NCI-H345 (cell line): Measurements from ENCODE around the gene PPP2R2B.
"Not testable (repeated sequence)": the region's sequence is repeated elsewhere in the genome, so short reads cannot be mapped to it uniquely, and the experiment has no call there.

Experiments
- DNase-seq: peaks from one replicate; lab custom pipeline; 2025; lab: John Stamatoyannopoulos, UW

PPP2R2B gene

DNA sequence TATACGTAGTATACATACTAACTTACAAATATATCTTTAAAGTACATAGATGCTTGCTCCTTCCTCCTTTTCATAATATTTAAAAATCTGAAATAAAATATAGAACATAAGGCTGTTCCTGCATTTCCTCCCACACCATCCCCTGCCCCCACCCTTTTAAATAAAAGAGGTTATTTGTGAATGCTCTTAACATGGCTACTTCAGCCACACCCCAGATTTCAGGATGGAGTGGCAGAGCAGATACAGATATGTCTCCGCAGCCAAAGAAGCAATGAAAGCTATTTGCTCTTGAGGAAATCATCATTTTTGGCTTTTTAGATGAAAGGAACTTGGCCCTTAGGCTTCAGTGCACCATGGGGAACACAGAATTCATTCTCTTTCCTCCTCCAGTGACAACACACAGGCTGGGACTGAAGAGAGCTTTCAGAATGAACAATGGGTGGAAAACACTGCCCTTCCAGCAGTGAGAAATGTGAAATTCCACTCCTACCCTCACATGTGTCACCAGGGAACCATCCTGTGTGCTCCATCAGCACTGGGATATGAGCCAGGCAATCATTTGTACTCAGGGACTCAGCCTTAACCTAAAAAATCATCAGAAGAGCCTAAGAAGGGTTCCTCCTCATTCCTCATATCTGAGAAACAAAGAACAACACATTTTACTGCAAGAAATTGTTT lies 134.3 kb downstream of the PPP2R2B start:
- DNase-seq = no peak

- DNase-seq = no peak
Observed at GRCh38 chr5:146734936-146735577, 143.5 kb downstream of the PPP2R2B start.

DNA sequence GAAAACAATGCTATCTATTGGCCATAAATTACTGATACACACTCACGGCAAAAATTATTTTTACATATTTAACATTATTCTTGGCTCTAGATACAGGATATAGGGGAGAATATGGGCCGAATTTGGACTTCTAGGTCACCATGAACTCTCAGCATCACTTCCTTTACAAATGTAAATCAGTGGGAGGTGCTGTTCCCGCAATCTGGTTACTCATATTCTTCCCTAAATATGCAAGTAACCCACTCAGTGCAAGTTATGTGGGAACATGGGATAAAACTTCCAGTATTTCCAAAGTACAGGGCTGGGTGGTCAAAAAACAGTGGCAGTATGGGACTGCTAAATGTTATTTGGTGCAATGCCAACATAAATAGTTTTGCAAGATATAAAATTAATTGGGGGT lies 145.6 kb downstream of the PPP2R2B start:
- DNase-seq = no peak

- no peak for DNase-seq
Observed at GRCh38 chr5:146731909-146732659, 146.5 kb downstream of the PPP2R2B start.

GRCh38 chr5:146728746-146729145 lies 149.8 kb downstream of the PPP2R2B start:
- DNase-seq = not testable (repeated sequence)

DNA sequence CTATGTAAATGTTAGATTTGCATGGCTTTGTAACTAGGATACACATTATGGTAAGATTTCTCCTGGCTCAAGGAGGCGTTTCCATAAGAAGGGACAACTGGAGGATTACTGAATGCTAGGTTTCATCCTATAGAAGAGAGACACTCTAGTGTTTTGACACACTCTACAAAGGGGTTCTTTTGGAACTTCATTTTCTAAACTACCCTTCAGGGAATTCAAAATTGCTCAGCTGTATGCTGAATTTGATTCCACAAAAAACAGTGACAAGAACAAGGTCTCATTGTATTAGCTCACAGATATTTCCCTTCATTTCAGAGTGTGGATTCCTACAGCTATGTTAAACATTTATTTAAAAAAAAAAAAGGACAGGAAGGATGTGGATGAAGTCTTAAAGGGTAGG lies 151.7 kb downstream of the PPP2R2B start:
- no peak for DNase-seq

DNA sequence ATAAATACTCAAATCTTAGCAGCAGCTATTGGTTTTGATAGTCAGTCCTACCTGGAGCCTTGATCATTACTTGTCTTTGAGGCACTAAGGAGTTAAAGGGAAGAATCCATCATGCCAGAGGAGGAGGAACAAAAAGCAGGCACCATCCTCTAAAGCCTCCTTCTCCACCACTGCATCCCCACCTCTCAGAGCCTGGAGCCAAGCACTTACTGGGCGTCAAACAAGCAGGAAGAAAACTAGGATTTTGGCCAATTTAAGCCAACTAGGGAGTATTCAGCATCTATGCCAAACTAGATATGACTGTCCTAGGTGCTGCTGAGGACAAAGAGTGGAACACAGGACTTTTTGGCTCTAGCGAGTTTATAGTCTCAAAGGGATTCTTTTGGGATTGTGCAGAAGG lies 152.5 kb downstream of the PPP2R2B start:
- DNase-seq = no peak

GRCh38 chr5:146725025-146725424 lies 153.5 kb downstream of the PPP2R2B start:
- DNase-seq = no peak

DNA sequence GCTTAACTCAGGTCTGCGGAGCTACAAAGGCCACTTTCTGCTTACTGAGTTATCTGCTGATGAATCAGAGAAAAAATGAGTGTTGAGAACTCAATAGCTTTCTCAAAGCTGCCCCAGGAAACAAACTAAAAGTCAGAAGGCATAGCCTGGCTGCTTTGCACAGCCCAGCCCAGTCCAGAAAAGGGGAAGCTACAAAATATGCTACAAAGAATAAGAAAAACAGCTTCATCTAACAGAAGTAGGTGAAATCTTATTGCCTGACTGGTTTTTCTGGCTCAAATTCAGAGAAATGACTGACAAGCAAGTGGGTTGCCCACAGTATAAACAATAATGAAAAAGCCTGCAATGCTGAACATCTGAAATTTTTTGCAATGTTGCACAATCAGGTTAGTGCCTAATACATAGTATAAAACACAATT lies 156.2 kb downstream of the PPP2R2B start:
- DNase-seq = no peak

DNA sequence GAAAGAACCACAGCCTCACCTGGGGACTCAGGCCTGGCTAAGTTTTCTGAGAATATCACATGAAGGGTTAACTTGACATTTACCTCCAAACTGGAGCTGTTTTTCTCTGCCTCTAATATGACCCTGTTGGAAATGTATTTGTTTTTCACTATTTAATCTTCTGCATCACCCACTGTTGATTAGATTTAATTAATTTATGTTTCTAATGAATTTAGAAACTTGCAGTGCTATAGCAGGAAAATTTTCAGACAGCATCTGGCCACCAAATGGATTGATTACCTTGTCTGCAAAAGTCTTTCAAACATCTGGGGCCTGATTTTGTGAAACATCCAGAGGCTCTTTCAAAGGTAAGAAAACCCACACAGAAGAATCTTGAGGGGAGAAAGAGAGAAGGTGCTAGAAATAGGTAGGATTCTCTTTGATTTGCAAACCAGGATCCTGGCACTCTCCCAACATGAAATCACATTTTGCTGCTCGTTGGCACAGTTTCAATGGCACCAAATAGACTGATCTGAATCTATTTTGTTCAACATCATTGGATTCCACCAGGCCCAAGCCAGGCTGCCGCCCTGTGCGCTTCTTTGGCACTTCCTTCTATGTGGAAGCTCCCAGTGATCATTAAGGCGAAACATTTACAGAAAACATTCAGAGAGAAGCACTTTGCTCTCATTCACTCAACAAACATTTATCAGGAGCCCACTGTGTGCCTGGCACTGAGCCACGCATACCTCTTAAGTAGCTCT lies 157.3 kb downstream of the PPP2R2B start:
- peak; percentile 21 for DNase-seq

- DNase-seq = no peak
Observed at GRCh38 chr5:146720107-146720506, 158.4 kb downstream of the PPP2R2B start.

GRCh38 chr5:146719179-146719578 lies 159.4 kb downstream of the PPP2R2B start:
- no peak for DNase-seq

- no peak for DNase-seq
Observed at GRCh38 chr5:146718609-146719008, 159.9 kb downstream of the PPP2R2B start.

DNA sequence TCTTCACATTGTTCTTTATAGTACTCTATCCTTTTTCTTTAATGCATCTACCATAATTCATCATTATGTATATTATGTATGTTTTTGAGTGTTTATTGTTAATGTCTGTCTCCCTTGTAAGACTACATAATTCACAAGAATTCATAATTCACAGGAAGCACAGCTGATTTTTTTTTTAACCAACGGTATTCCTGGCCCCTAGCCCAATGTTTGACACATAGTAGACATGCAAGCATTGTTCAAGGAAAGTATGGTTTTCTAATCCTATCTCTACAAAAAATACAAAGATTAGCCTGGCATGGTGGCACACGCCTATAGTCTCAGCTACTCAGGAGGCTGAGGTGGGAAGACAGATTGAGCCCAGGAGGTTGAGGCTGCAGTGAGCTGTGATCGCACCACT lies 160.6 kb downstream of the PPP2R2B start:
- no peak for DNase-seq

DNA sequence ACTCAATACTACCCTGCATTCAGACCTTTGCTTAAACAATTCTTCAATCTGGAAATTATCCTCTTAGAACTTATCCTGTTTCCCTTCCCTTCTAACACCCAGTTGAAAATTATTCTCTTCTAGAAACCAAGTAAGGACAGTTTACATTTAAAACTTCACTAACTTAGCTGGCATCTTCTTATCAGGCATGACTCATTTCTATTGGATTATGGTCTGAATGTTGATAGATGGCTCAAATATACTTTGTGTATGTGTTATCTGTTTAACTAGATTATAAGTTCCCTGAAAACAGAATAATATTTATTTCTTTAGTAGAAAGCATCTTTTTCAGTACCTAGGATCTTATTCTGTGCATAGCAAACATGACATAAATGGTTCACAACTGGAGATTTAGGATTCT lies 161.9 kb downstream of the PPP2R2B start:
- no peak for DNase-seq

DNA sequence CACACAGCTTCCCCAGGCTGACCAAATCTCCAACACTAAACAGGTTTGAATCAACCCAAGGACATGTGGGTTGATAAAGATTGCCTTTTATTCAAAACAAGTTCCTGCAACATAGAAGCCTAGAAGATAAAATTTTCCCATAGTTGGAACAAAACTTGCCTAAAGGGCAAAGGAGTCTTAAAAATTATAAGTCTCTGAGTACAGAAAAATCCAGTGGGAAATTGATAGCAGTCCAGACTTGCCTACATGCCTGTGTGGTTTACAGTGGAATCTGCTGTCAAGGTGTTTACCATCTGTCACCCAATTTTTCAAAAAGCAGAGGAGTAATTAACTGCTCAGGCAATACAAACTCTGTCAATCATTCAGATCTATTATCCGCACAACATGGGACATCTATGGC lies 168.2 kb downstream of the PPP2R2B start:
- no peak for DNase-seq

GRCh38 chr5:146707316-146707715 lies 171.2 kb downstream of the PPP2R2B start:
- no peak for DNase-seq

DNA sequence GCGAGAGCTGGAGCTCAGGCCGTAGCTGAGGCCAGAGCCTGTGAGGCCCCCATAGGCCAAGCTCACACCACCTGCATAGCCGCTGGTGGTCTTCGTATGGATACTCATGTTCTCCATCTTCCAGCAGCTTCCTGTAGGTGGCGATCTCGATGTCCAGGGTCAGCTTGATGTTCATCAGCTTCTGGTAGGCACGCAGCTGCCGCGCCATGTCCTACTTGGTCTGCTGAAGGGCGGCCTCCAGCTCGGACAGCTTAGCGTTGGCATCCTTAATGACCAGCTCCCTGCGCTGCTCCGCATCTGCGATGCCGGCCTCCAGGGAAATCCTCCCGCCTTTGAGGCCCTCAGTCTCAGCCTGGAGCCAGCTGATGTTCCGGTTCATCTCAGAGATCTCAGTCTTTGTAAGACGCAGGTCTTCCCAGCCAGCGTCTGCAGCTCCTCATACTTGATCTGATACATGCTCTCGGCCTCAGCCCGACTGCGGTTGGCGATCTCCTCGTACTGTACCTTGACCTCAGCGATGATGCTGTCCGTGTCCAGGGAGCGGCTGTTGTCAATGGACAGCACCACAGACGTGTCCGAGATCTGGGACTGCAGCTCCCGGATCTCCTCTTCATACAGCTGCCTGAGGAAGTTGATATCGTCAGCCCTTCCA lies 172.1 kb downstream of the PPP2R2B start:
- DNase-seq = no peak

GRCh38 chr5:146704949-146705665 lies 173.4 kb downstream of the PPP2R2B start:
- no peak for DNase-seq

GRCh38 chr5:146703899-146704298 lies 174.7 kb downstream of the PPP2R2B start:
- no peak for DNase-seq

DNA sequence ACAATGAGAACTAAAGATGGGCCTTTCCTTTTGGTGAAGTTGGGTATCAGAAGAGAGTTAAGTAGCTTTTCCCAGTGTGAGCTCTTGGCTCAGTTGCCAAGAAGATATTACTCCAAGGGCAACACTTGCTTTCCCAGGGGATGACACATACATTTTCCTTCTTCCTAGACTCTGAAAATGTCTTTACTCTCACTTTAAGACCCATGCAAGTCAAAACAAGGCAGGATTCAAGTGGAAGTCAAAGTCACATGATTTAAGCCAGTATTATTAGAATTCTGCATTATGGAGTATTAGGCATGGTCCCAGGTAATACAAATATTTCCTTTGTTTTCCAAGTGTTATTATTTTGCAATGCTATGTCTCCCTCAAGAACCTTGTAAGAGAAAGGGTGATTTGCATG lies 175.1 kb downstream of the PPP2R2B start:
- no peak for DNase-seq
